GM19035 (cell line): ENCODE data around the gene HOXB6.

ENCODE experiments used
- ATAC-seq: cut with Tn5 transposase; IDR thresholded peaks from one replicate; pipeline ENCODE4 v1.9.1; 2021; ENCODE audit not compliant: unreplicated experiment

HOXB6 gene

GRCh38 chr17:48636177-48637018 lies 31.6 kb upstream of the HOXB6 start:
- peak; percentile 70 for ATAC-seq

GRCh38 chr17:48634493-48635208 lies 29.9 kb upstream of the HOXB6 start:
- ATAC-seq = no peak

- ATAC-seq = no peak
Measured at GRCh38 chr17:48633266-48633677, 28.5 kb upstream of the HOXB6 start.

GRCh38 chr17:48632579-48633265 lies 27.9 kb upstream of the HOXB6 start:
- no peak for ATAC-seq

- no peak for ATAC-seq
Measured at GRCh38 chr17:48631693-48632578, 27.1 kb upstream of the HOXB6 start.

- no peak for ATAC-seq
Measured at GRCh38 chr17:48630925-48631692, 26.3 kb upstream of the HOXB6 start.

GRCh38 chr17:48630009-48630924 lies 25.5 kb upstream of the HOXB6 start:
- no peak for ATAC-seq

GRCh38 chr17:48629411-48629759 lies 24.6 kb upstream of the HOXB6 start:
- ATAC-seq = no peak

GRCh38 chr17:48628649-48629410 lies 24.0 kb upstream of the HOXB6 start:
- ATAC-seq = no peak

- ATAC-seq = no peak
Measured at GRCh38 chr17:48627623-48628521, 23.1 kb upstream of the HOXB6 start.

- ATAC-seq = no peak
Measured at GRCh38 chr17:48627118-48627597, 22.4 kb upstream of the HOXB6 start.

- no peak for ATAC-seq
Measured at GRCh38 chr17:48626245-48627117, 21.7 kb upstream of the HOXB6 start, which contains the start of gene HOXB9. Gene HOXB9, minus strand, starts transcription at chr17:48626358. Its CDS starts 89 bp downstream, at chr17:48626269.

- no peak for ATAC-seq
Measured at GRCh38 chr17:48625495-48626244, 20.9 kb upstream of the HOXB6 start.

- no peak for ATAC-seq
Measured at GRCh38 chr17:48624544-48625494, 20.0 kb upstream of the HOXB6 start.
